HEK293 (cell line): ENCODE data around the gene OTOS.

ENCODE experiments used
- CTCF ChIP-seq: fragments of 450-650 bp; formaldehyde crosslinking; IDR thresholded peaks from 2 replicates; pipeline ENCODE4 v1.5.1; 2016; ENCODE audit warnings: missing biosample characterization, missing genetic modification characterization
- KLF16 ChIP-seq: fragments of 450-650 bp; formaldehyde crosslinking; IDR thresholded peaks from 2 replicates; pipeline ENCODE4 v1.5.1; 2017; ENCODE audit warnings: missing biosample characterization, missing genetic modification characterization
- PRDM1 ChIP-seq: fragments of 450-650 bp; formaldehyde crosslinking; IDR thresholded peaks from 2 replicates; pipeline ENCODE4; 2016; ENCODE audit warnings: missing biosample characterization, missing genetic modification characterization
- SCRT2 ChIP-seq: fragments of 450-650 bp; formaldehyde crosslinking; IDR thresholded peaks from 2 replicates; pipeline ENCODE4 v1.5.1; 2016; ENCODE audit warnings: missing biosample characterization, missing genetic modification characterization
- TRIM28 ChIP-seq: IDR thresholded peaks from 2 replicates; pipeline ENCODE4 v1.6.1; 2011; ENCODE audit warnings: low read length, control low read depth, borderline replicate concordance
- YY1 ChIP-seq: fragments of 450-650 bp; formaldehyde crosslinking; IDR thresholded peaks from 2 replicates; pipeline ENCODE4 v1.5.1; 2018; ENCODE audit warnings: missing biosample characterization, missing genetic modification characterization
- ZFP3 ChIP-seq: fragments of 450-650 bp; formaldehyde crosslinking; IDR thresholded peaks from 2 replicates; pipeline ENCODE4 v1.5.1; 2016; ENCODE audit warnings: low read depth, missing biosample characterization, missing genetic modification characterization
- ZNF501 ChIP-seq: fragments of 450-650 bp; formaldehyde crosslinking; IDR thresholded peaks from 2 replicates; pipeline ENCODE4 v1.5.1; 2016; ENCODE audit warnings: missing biosample characterization, missing genetic modification characterization
- ZNF521 ChIP-seq: fragments of 450-650 bp; formaldehyde crosslinking; IDR thresholded peaks from 2 replicates; pipeline ENCODE4 v1.5.1; 2017; ENCODE audit warnings: missing biosample characterization, mild to moderate bottlenecking, missing genetic modification characterization
- ZNF530 ChIP-seq: fragments of 450-650 bp; formaldehyde crosslinking; IDR thresholded peaks from 2 replicates; pipeline ENCODE4 v1.5.1; 2016; ENCODE audit warnings: low read depth, missing biosample characterization, missing genetic modification characterization
- ZNF549 ChIP-seq: fragments of 450-650 bp; IDR thresholded peaks from 2 replicates; pipeline ENCODE4 v1.5.1; 2018; ENCODE audit warnings: missing biosample characterization, missing genetic modification characterization, mild to moderate bottlenecking, inconsistent platforms, moderate library complexity
- ZNF670 ChIP-seq: fragments of 450-650 bp; formaldehyde crosslinking; IDR thresholded peaks from 2 replicates; pipeline ENCODE4 v1.5.1; 2016; ENCODE audit warnings: missing biosample characterization, missing genetic modification characterization, low read depth

GRCh38 chr2:240168041-240168440 lies 27.6 kb upstream of the OTOS start:
- no peak for TF ChIP-seq CTCF (tag by site-specific recombination)
- no peak for TF ChIP-seq PRDM1 (tag by site-specific recombination)
- TF ChIP-seq YY1: no peak
- no peak for TF ChIP-seq ZFP3 (tag by site-specific recombination)
- TF ChIP-seq KLF16 (tag by site-specific recombination): no peak
- TF ChIP-seq SCRT2: no peak
- TF ChIP-seq ZNF670 (tag by site-specific recombination): no peak
- TF ChIP-seq ZNF530 (tag by site-specific recombination): no peak
- no peak for TF ChIP-seq TRIM28
- no peak for TF ChIP-seq ZNF501
- TF ChIP-seq ZNF521 (tag by site-specific recombination): no peak
- no peak for TF ChIP-seq ZNF549
